ENCODE results near the gene VDAC2.

Gene VDAC2

DNA sequence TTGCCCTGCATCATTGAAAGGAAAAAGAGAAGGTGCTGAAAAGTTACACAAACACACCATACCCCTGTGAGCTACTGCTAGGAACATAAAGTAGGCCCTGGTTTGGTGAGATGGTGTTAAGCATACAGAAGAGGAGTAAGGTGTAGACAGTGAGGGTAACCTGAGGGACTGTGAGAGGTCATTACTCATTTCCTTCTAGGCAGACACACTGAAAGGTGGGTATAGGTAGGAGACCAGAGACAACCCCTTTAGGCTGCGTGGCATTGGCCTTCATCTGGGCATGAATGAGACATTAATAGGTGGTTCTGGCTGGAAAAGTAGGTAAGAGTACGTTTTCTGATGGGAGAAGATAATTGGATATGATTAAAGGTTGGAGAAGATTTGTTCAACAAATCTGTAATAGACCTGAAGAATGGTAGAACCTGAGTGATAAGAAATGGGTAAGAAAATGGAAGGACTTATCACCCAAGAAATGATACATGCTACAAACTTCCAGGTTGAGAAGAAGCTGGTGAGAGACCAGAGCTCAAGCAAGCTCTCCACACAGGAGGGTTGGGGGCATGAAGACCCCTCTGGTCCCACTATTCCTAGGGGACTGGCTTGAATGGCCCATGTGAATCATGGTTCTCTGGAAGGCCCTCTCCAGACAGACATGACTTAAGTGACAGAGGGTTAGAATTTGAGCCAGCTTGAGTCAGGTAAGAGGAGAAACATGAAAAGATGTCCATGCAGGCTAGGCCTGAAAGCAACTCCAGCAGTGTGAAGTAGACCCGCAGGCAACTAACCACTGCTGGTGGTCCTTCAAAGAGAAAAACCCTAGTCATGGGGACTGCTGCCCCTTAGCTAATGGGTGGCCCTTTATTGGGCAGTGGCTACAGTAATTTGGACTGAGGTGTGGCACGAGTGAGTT, 21.3 kb downstream of the VDAC2 start:
- no peak for DNase-seq (ENCODE audit: low spot score)

DNA sequence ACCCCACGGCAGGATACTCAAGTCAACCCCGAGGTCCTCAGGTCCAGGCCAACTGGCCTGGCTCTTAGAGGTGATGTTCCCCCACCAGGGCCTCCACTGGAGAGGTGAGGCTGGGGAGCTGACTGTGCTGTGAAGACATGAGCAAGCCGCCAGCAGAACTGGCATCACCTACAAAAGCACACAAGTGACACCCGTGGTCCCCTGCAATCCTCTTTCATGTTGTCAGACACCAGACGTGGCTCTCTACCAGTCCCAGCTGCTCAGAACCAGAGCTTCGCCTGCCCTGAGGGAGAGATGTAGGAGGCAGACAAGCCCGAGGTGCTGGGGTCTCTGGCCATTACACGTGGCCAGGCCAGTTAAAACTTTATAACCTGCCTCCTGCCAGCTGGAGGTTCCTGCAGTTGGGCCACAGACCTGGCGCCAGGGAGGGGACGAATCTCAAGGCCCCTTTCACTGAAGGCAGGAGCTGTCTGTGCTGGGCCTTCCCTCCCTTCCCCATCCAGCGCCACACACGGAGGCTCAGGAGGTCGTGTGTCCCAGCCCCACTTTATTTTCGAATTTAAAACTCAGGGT, 22.9 kb downstream of the VDAC2 start:
- DNase-seq (ENCODE audit: low spot score), result no peak

DNA sequence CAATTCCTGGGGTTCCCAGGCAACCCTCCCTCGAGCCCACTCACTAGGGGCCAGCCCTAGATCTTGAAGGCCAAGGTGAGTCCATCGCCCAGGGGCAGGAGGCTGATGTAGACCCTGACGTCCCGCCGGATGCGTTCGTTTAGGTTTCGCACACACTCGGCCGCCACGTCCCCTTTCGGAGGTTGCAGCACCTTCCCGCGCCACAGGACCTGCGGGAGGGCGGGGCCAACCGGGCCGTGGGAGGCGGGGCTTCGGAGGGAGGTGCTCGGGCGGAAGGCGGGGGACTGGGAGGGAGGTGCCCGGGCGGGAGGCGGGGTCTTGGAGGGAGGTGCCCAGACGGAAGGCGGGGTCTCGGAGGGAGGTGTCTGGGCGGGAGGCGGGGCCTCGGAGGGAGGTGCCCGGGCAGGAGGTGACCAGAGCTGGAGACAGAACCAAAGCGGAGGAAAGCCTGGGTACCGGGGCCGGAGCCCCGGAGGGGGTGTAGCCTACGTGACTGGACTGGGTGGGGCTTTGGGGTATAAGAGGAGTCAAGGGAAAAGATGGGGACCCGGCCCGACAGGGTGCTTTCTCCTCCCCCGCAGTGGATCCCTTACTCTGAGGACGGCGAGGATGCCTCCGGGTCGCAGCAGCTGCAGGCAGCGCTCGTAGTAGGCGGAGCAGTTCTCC, 23.6 kb downstream of the VDAC2 start:
- peak; percentile 96 for DNase-seq (ENCODE audit: low spot score)

DNA sequence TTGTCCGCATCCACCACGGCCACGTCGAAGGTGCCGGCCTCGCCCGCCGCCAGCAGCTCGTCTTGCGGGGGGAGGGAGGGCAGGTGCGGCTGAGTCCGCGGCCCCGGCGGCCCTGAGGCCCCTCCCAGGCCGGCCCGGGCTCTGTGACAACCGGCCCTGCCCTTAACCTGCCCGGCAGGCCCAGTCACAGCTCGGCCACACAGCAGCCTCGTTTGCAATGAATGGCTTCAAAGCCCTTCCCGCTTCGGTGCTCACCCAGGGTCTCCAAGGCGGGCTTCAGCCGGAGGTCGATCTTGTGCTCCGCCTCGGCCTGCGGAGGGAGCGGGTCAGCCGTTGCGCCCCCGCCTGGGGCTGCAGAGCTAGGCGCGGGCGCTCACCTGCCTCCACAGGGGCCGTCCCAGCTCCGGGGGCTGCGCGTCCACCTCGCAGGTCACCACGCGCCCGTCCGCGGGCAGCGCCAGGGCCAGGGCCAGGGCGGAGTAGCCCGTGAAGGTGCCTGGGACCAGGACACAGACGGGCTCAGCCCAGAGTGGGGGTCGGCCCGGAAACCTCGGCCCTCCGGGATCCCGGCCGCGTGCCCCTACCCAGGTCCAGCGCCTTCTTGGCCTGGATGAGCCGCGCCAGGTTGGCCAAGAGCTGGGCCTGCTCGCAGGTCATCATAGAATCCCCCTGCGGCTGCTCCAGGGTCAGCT, 24.2 kb downstream of the VDAC2 start:
- DNase-seq (ENCODE audit: low spot score), result no peak

DNA sequence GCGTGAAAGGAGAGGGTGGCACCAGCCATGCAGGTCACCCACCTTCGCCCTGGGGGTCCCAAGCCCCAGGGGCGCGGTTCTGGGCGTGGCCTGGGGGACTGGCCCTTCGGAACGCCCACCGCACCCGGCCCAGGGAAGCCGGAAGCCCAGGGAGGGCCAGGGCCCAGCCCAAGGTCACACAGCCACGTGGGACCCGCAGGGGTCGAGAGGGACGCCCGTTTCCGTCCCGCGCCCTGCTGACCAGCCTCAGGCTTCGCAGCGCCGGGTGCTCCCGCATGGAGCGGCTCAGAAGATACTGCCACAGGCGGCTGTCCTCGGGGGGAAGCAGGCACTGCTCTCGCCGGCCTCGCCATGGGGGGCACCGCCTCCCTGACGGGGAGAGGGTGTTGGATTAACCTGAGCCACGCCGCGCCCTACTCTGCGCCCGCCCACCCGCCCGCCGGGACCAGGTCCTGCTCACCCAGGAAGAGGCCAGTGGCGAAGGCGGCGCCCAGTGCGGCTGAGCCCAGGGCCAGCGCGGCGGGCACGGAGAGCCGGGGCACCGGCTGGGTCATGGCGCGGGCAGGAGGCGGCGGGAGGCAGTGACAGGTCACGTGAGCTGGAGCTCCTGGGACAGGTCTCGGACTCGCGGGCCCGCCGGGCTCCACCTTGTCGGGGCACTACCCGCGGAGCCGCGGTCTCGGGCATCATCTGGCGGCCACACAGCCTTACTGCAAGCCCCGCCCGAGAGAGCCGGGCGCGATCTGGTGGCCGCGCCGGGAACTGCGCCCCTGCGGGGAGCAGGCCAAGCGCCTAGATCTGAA, 25.0 kb downstream of the VDAC2 start, which contains the start of gene COMTD1:
TSS of gene COMTD1 (minus strand) at position 583 of the 803 bp plus-strand sequence. CDS start at position 554, 29 bp downstream.
- peak; percentile 96 for DNase-seq (ENCODE audit: low spot score)

DNA sequence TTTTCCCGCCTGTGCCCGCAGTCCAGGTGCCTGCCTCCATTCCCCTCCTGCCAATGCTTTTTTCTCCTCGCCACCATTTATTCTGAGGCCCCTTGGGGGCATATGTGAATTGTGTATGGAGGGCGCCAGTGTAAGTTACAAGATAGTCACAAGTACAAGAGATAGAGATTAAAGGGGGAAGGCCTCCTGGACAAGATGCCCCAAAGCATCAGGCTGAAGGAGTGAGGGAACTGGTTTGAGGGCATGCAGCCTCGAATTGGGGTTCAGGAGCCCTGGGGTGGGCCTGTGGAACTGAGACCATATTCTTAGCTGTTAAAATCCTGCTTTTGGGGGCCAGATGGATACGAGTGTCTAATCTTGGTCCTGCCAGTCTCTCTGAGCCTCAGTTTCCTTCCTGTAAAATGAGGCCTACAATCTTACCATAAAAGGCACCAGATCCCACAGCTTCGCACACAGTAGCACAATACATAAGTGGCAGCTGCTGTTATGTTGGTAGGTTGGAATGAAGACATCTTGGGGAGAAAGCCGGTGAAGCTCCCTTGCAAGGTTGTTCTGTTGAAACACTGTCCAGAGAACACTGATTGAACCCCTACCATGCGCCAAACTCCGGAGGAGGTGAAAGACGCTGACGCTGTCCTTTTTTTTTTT, 25.7 kb downstream of the VDAC2 start:
- no peak for DNase-seq (ENCODE audit: low spot score)

DNA sequence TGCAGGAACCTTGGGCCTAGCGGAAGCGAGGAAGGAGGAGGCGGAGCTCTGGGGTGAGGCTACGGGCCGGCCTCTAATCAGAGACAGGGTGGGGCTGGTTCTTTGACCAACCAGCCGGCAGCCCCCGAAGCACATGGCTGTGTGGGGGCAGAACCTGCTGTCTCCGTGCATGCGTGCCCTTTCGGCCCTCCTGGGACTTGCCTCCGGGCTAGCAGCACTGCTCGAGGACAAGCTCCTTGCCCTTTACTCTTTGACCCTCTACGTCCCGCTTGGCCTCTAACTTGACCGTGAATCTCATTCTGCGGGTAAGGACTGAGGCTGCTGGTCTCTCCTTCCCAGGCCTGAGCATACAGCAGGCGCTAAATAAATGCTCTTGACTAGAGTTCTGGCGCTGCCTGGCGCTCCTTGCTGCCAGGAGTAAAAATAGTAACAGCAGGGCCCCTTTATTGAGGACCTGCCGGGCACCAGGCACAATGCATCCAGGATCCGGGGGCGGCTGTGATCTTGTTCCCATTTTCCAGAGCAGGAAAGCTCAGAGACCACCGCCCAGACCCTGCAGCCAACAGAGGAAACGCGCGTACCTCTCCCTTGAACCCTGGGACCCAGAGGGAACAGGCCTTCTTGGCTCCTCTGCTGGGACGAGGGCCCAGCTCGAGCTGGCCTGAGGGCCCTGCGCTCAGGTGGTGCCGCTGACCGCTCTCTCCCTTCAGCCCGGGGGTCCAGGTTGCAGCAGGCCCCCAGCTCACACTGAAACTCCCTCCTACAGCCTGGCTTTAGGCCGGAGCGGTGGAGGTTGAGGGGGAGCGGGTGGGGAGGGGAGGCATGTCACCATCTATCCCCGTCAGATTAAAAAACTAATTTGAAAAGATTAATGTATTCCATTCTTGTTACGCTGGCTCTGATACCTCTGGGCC, 27.8 kb downstream of the VDAC2 start:
- no peak for DNase-seq (ENCODE audit: low spot score)

DNA sequence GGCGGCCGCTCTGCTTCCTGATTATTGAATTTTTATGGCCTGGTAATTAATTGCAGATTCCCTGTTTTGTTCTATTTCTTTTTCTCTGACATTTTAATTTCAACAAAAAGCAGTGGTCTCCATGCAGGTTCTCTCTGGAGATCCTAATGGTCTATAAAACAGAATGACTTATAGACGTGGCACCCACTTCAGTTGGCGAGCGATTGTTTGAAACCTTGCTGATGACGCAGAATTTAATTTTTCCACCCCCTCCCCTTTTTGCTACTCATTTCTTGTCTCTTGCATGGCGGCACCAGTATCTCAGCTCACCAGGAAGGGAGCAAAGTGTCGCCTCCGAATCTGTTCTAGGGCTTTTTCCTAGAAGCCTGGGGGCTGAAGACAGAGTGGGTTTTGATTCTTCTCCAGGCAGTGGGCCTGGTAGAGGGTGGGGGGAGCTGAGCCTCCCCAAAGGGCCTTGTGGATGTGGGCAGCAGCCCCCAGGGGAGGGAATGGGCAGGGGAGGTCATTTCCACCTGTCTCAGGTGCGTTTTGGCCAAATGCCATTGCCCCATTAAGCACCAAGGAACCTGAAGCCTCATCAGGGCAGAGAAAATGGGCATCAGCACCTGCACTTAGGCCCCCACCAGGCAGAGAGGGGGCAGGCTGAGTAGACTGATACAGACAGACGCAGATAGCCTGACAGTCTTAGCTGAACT, 28.6 kb downstream of the VDAC2 start:
- DNase-seq (ENCODE audit: low spot score), result no peak

DNA sequence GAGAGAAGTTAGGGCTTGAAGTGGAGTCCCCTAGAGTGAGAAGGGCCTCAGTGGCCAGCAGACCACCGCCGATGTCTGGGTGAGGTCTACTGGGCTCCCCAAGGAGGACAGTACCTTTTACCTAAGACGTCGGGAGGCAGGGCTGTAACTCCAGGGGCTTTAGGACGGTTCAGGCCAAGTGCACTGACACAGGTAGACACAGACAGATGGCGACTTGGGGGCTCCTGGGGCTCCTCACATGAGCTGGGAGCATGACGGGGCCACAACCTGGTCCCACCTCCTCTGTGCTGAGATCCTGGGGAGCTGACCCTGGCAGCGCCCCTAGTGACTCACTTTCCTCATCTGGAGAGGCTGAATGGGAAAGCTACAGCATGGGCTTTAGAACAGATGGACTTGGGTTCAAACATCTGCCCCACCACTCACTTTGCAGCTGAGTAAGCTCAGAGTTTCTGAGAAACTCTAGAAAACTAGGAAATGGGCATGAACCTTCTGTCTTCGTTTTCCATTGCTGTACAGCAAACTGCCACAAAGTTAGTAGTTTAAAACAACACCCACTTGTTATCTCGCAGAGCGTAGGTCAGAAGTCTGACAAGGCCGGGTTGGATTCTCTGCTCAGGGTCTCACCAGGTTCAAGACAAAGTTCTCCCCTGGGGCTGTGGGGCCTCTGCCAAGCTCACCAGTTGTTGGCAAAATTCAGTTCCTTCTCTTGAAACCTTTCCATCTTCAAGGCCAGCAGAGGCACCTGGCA, 29.9 kb downstream of the VDAC2 start:
- DNase-seq (ENCODE audit: low spot score), result no peak

DNA sequence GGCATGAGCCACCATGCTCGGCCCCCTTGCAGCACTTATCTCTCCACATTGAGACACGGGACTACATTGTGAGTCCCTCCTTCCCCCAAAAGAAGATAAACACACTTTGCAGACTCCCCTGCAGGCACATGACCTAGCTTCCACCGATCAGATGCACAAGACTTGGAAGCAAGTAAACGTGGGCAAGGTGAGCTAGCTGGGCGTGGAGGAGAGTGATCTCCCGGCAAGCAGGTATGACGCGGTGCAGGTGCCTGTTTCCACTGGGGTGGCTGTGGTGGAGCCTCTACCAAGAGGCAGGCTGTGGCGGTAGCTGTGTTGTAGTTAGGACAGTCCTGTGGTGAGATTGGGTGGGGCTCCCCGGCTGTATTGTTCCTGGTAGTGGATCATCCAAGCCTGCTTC, 32.8 kb downstream of the VDAC2 start:
- DNase-seq (ENCODE audit: low spot score), result no peak

DNA sequence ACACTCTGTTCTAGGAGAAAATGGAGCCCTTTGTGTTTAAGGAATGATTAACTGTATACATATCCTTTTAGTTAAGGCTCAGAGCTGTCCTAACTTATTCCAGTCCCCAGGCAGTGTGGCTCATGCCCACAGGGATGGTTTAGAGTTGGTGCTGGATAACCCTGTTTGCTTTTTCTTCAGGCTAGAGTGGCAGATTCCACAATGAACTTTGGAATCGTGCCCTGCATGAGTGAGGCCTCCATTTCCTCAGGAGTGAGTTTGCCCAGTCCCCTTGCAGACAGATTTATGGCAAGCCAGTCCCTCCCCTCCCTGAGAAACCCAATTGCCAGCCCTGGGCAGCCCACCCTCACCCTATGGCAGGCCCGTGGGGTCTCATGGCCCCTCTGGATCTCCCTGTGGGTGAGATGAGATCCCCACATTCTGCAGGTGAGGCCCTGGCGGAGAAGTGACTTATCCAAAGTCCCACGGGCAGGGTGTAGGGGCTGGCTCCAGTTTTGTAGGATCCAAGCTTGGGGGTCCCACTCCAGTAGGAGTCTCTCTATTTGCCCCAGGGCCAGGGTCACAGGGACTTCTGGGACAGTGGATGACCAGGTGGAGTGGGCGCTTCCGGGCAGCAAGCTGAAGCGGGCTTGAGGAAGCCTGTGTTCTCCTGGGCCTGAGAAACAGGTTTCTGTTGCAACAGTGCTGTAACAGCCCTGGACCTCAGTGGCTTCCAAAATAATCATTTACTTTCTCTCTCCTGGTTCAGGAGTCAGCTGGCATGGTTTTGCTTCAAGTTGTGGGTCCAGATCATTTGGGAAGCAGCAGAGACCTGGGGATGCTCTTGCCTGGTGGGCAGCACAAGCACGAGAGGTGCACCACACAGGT, 34.1 kb downstream of the VDAC2 start:
- no peak for DNase-seq (ENCODE audit: low spot score)

DNA sequence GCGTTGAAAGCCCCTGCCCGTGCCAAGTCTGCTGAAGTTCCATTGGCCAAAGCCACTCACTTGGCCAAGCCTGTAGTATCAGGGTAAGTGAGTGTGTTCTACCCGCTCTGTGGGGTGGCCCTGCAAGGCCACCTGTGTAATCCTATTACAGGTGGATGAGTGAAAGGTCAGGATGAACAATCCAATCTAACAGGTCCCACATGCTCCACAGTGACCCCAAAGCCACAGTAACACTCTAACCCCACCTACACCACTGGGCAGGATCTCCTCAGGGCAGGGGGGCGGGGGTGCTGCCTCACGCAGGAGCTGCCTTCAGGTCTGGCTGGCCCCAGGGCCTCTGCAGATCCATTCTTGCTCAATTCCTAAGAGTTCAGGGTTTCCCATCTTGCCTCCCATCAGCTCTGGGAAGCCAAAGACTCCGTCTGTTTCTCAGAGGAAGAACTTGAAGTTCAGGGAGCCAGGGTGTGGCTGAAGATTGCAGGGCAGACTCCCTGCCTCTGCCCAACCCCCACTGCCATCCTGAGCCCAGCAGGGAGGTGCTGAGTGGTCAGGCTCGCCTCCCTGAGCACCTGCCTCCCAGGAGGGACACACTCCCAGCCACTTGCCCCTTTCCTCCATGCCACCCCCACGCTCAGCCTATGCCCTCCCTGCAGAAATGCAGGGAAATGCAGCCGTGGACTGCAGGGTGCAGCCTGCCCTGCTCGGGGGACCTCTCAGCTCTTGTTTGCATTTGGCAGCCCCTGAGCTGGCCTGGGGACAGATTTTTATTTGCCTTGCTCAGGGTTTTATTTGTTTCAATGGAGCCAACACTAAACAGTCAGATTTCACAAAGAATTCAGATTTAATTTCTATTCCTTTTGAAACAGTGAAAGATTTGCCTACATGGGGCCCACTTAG, 35.0 kb downstream of the VDAC2 start:
- DNase-seq (ENCODE audit: low spot score), result no peak

DNA sequence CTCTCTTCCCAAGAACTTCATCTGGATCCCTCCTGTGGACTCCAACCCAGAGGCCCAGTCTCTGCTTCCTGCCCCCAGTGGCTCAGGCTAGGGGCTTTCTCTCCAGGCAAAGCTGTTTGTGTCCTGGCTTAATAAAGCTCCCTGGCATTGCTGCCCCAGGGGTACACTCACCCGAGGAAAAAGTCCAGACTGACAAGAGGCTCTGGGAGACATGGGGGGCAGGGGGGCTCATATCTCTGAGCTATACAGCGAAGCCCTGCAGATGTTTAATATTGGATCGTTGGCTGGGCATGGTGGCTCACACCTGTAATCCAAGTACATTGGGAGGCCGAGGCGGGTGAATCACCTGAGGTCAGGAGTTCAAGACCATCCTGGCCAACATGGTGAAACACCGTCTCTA, 35.9 kb downstream of the VDAC2 start:
- no peak for DNase-seq (ENCODE audit: low spot score)

DNA sequence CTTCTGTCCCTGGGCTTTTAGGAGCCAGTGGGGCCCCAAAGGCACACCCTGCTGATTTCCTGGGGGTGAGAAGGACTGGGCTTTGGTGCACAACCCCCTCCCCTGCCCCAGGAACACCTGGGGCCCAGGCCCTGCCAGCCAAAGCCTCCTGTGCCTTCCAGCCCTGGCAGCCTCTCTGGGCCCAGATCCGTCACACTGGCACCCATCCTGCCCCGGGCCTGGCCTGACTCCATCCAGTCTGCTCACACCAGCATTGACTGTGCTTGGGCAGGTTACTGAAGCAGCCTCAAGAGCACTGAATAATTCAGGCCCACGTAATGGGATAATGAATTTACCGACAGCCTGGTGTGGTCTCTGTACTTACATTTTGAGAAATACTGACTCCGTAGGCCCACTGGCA, 37.2 kb downstream of the VDAC2 start:
- no peak for DNase-seq (ENCODE audit: low spot score)

DNA sequence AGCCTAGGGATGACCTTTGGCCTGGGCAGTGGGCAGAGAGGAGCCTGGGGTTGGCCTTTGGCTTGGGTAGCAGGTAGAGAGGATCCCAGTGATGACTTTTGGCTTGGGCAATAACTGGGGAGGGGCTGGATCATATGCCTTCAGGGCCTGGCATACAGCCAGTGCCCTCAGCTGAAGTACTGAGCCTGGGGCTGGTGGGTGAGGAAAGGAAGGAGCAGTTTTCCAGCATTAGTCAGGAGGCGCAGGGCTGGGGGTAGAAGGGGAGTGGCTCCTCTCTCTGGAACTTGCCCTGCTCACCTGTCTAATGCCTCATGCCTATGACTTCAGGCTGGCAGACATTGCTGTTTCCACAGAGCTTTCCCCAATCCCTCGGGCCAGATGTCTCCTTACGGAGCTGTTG, 40.3 kb downstream of the VDAC2 start:
- peak; percentile 89 for DNase-seq (ENCODE audit: low spot score)

Measured in kidney tubule cell (primary cell).